Measurements from ENCODE around the gene TEX35. TPM values are rescaled to one million over a fixed set of nuclear protein-coding genes. Genes with fewer than 3 reads are reported as not detected.

TEX35 gene
- total and polyA plus RNA-seq, 10 of the 15 experiments (the other 5 are each of a cell fraction or from before 2014, with no cell fraction given): not detected

DNA sequence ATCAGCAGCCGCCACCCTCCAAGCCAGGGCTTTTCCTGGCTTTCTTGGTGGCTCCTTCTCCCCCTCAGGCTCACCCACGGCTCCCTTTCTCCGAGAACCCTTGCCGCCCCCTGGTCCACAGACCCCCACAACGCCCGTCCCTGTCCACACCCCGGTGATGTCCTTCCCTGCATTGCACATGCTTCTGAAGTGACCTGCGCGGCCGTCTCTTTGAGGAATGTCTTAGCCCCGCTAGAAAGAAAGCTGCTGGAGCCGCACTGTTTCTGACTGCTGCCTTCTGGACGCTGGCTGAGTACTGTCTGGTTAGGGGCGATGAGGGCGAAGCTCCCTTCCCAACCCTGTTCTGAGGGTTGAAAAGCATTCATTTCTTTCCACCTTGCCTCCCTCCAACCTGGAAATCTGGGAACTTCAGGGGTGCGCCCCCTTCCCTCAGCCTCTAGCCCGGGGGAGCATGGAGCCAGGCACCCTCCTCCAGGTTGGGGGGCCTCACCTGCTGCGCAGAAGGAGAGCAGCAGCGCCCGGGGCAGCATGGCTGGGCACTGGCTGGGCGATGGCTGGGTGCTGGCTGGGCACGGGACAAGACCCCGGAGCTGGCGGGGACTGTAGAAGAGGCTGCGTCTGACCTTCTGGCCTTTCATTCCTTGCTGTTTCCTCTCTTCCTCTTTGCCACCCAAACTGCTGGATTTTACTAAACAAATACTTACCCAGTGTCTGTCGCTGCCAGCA lies 16.3 kb upstream of the TEX35 start, which contains the start of gene CLEC20A:
CLEC20A (minus strand) TSS at position 555 of the 726 bp plus-strand sequence; CDS start at position 530, 25 bp downstream.
- no peak within 1 kb of the TSS for H3K4me3 ChIP-seq
- FAIRE-seq: no peak
- ChIA-PET CTCF (no interaction called here), SMC1A (ENCODE audit: uncharacterized antibody, unreplicated experiment) (no interaction called here), POLR2A (no interaction called here), RAD21 (ENCODE audit: unreplicated experiment) (no interaction called here)
- H2AFZ ChIP-seq (ENCODE audit: control insufficient read depth, low read depth, low read length): no peak within 1 kb of the TSS
- no peaks in the 10 kb centered on the region for H3K9me3 ChIP-seq (replicated peaks; ENCODE audit: control insufficient read depth, insufficient read depth, low read length)
- no peaks in the 10 kb centered on the region for H3K4me1 ChIP-seq (ENCODE audit: control insufficient read depth, insufficient read depth, low read length)
- H3K79me2 ChIP-seq (ENCODE audit: control insufficient read depth, insufficient read depth, low read length): no peaks in the 10 kb centered on the region
- H3K36me3 ChIP-seq (ENCODE audit: control insufficient read depth in 2 of 2, insufficient read depth in 2 of 2, low read length in 1 of 2): no peaks in the 10 kb centered on the region
- no peak for ATAC-seq
- DNase-seq (ENCODE audit: low read depth, low spot score): no peak
- no peak within 1 kb of the TSS for H3K4me2 ChIP-seq (ENCODE audit: control insufficient read depth, insufficient read depth)
- WGBS (ENCODE audit: insufficient coverage, insufficient replicate concordance, low lambda C conversion rate, missing lambda C conversion rate): 39% methylated on average over 26 of the region's 26 CpGs
- in situ Hi-C loops (cut with MboI): no loop called here
- no peak within 1 kb of the TSS for H3K9ac ChIP-seq (ENCODE audit: control insufficient read depth, insufficient read depth, low read length)
- no TSS peak for BruUV-seq (replicated peaks)
- no peak within 1 kb of the TSS for H3K27ac ChIP-seq (ENCODE audit: control insufficient read depth, insufficient read depth)
- H4K20me1 ChIP-seq (ENCODE audit: control insufficient read depth, insufficient read depth): no peaks in the 10 kb centered on the region
- no peaks in the 10 kb centered on the region for H3K27me3 ChIP-seq (replicated peaks in 1 of 2; ENCODE audit: control insufficient read depth in 2 of 2, insufficient read depth in 2 of 2, low read length in 1 of 2)
- intact Hi-C loops (cut with micrococcal nuclease; ENCODE audit: unreplicated experiment): no loop called here
- TF ChIP-seq PML (IDR thresholded peaks at IDR 0.05; ENCODE audit: low read length) (no peak), SKIL (IDR thresholded peaks at IDR 0.05; ENCODE audit: low read depth, poor library complexity, severe bottlenecking) (no peak), RELB (IDR thresholded peaks at IDR 0.05; ENCODE audit: low read depth) (no peak), MTA3 (IDR thresholded peaks at IDR 0.05; ENCODE audit: borderline replicate concordance, low read length) (no peak), BMI1 (IDR thresholded peaks at IDR 0.05; ENCODE audit: borderline replicate concordance) (no peak), IKZF2 (IDR thresholded peaks at IDR 0.05) (no peak), ZNF622 (IDR thresholded peaks at IDR 0.05) (no peak), TCF12 (IDR thresholded peaks at IDR 0.05; ENCODE audit: low read depth, low read length) (no peak), FOXM1 (IDR thresholded peaks at IDR 0.05; ENCODE audit: low read depth, low read length) (no peak), NR2C2 (IDR thresholded peaks at IDR 0.05; ENCODE audit: borderline replicate concordance, control insufficient read depth, insufficient read length, low read depth) (no peak), BHLHE40 (IDR thresholded peaks at IDR 0.05; ENCODE audit: borderline replicate concordance in 1 of 2, low read depth in 2 of 2, low read length in 1 of 2) (no peak), POU2F2 (IDR thresholded peaks at IDR 0.05; ENCODE audit: borderline replicate concordance, low read depth, low read length) (no peak), STAT3 (IDR thresholded peaks at IDR 0.05; ENCODE audit: low read depth, low read length) (no peak), CBX3 (IDR thresholded peaks at IDR 0.05; ENCODE audit: borderline replicate concordance, low read depth) (no peak), CREB1 (IDR thresholded peaks at IDR 0.05; ENCODE audit: low read depth) (no peak), ZBED1 (IDR thresholded peaks at IDR 0.05; ENCODE audit: borderline replicate concordance) (no peak), SP1 (IDR thresholded peaks at IDR 0.05; ENCODE audit: low read depth, low read length) (no peak), NFIC (IDR thresholded peaks at IDR 0.05; ENCODE audit: low read depth, low read length) (no peak)
- TF ChIP-seq, protein P1, sequence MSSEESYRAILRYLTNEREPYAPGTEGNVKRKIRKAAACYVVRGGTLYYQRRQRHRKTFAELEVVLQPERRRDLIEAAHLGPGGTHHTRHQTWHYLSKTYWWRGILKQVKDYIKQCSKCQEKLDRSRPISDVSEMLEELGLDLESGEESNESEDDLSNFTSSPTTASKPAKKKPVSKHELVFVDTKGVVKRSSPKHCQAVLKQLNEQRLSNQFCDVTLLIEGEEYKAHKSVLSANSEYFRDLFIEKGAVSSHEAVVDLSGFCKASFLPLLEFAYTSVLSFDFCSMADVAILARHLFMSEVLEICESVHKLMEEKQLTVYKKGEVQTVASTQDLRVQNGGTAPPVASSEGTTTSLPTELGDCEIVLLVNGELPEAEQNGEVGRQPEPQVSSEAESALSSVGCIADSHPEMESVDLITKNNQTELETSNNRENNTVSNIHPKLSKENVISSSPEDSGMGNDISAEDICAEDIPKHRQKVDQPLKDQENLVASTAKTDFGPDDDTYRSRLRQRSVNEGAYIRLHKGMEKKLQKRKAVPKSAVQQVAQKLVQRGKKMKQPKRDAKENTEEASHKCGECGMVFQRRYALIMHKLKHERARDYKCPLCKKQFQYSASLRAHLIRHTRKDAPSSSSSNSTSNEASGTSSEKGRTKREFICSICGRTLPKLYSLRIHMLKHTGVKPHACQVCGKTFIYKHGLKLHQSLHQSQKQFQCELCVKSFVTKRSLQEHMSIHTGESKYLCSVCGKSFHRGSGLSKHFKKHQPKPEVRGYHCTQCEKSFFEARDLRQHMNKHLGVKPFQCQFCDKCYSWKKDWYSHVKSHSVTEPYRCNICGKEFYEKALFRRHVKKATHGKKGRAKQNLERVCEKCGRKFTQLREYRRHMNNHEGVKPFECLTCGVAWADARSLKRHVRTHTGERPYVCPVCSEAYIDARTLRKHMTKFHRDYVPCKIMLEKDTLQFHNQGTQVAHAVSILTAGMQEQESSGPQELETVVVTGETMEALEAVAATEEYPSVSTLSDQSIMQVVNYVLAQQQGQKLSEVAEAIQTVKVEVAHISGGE (CRISPR knock-in tag; IDR thresholded peaks at IDR 0.05): no peak

Measured in GM12878 (cell line).